Measurements from ENCODE around the gene TRMT2A. TPM values are rescaled to one million over a fixed set of nuclear protein-coding genes. Genes with fewer than 3 reads are reported as not detected.

TRMT2A gene
- total RNA-seq, 1 donor from 2014 or later: 24.3 TPM

DNA sequence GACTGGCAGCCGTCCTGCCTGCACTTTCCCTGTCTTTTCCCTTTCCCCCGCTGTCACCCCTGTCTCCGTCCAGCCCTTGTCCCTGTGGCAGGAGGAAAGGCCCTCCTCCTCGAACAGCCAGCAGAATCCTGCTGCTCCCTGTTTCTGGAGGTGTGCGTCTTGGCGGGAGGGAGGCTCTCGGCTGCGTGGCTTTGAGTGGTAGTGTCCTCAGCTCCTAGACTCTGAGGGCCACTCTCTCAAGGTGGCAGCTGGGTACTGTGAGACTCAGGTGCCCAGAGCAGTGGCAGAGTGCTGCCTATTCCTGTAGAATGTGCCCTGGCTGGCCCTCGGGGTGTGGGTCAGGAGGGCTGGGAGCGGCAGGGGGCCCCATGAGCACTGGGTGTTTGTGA, 10.2 kb downstream of the TRMT2A start:
- TF ChIP-seq CTCF (IDR thresholded peaks at IDR 0.05) (no peak), EZH2phosphoT487 (IDR thresholded peaks at IDR 0.05) (no peak), EZH2 (IDR thresholded peaks at IDR 0.05) (no peak)
- H3K36me3 ChIP-seq: peaks cover 8% of the 10 kb centered on the region
- Mint-ChIP-seq H3K4me3 (no peak overlapping the region), H3K9me3 (no peaks in the 10 kb centered on the region), H3K27ac (no peak overlapping the region), H3K27me3 (ENCODE audit: insufficient read depth, low read depth) (peaks cover 8% of the 10 kb centered on the region), H3K36me3 (peaks cover 19% of the 10 kb centered on the region), H3K4me1 (no peaks in the 10 kb centered on the region)
- no peak overlapping the region for H3K9ac ChIP-seq
- H3K4me3 ChIP-seq: no peak overlapping the region
- no peaks in the 10 kb centered on the region for H3K27me3 ChIP-seq
- H3K4me1 ChIP-seq: no peaks in the 10 kb centered on the region
- H3K79me2 ChIP-seq (ENCODE audit: low read depth): peaks cover 31% of the 10 kb centered on the region
- no peaks in the 10 kb centered on the region for H3K9me3 ChIP-seq (ENCODE audit: low read depth)
- H4K20me1 ChIP-seq (ENCODE audit: low read depth): peaks cover 69% of the 10 kb centered on the region
- H3F3A ChIP-seq (ENCODE audit: low read depth): peaks cover 34% of the 10 kb centered on the region
- H2AFZ ChIP-seq (replicated peaks): no peak overlapping the region
- no peak overlapping the region for H3K27ac ChIP-seq
- no peak overlapping the region for H3K4me2 ChIP-seq
- no peak for DNase-seq (ENCODE audit: low spot score)

DNA sequence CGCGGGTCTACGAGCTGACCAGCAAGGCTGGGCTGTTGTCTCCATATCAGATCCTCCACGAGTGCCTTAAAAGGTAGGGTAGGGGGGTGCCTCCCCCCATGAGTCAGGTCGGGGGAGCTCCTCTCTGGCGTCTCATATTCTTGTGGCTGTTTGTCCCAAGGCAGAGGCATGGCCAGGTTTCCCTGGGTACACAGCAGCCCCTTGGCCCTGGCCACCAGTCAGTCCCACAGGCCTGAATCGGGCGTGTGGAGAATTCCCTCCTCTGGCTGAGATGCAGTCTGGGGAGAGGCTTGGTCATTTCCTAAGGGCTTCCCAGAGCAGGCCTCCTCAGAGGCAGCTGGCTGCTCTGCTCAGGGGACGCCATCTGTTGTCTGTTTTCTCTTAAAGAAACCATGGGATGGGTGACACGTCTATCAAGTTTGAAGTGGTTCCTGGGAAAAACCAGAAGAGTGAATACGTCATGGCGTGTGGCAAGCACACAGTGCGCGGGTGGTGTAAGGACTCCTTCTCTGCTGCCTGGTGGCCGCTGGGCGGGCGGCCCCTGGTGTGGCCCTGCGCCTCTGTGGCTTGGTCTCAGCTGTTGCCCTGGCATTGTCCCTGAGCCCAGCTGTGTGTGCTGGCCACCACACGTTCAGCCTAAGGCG, 10.7 kb downstream of the TRMT2A start:
- Histone ChIP-seq H3K79me2 (ENCODE audit: low read depth) (peaks cover 36% of the 10 kb centered on the region), H3K4me2 (no peak overlapping the region), H3K9ac (no peak overlapping the region), H2AFZ (replicated peaks) (no peak overlapping the region), H3K36me3 (peaks cover 8% of the 10 kb centered on the region), H3F3A (ENCODE audit: low read depth) (peaks cover 29% of the 10 kb centered on the region), H3K9me3 (ENCODE audit: low read depth) (no peaks in the 10 kb centered on the region), H3K4me3 (no peak overlapping the region), H4K20me1 (ENCODE audit: low read depth) (peaks cover 67% of the 10 kb centered on the region), H3K4me1 (no peaks in the 10 kb centered on the region), H3K27me3 (no peaks in the 10 kb centered on the region), H3K27ac (no peak overlapping the region)
- Mint-ChIP-seq H3K4me3 (no peak overlapping the region), H3K4me1 (no peaks in the 10 kb centered on the region), H3K27me3 (ENCODE audit: insufficient read depth, low read depth) (peaks cover 8% of the 10 kb centered on the region), H3K27ac (no peak overlapping the region), H3K9me3 (no peaks in the 10 kb centered on the region), H3K36me3 (peaks cover 20% of the 10 kb centered on the region)
- no peak for TF ChIP-seq EZH2phosphoT487 (IDR thresholded peaks at IDR 0.05)
- no peak for TF ChIP-seq EZH2 (IDR thresholded peaks at IDR 0.05)
- no peak for TF ChIP-seq CTCF (IDR thresholded peaks at IDR 0.05)
- DNase-seq (ENCODE audit: low spot score): no peak

DNA sequence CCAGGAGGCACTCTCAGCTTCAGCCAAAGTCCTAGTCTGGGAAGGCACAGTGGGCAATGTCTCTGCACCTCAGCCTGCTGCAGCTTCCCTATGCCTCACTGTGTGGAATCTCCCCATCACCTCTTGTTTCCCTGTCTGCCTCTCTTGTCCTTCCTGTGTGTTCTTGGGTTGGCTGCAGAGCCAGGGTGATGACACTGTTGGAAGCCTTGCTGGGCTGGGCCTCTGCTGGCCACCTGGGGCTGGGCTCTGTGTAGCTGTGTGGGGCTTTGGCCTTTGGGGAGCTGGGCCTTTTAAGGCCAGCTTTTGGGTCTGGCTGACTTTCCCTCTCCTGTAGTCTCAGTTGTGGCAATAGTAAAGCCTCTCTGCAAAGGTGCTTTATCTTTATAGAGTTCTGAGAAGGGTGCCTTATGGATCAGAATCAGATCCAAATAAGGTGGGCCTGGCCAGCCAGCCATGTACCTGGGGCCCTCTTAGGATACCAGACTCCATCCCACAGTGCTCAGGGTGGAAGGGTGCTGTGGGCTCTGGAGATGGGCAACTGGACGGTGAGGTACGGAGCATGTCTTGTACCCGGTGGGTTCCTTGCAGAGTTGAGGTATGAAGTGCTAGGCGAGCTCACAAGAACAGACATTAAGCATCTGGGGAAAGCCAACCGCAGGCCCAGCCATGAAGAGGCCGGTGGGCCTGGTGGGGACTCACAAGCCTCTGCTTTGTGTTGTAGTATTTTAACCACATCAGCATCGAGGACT, 11.4 kb downstream of the TRMT2A start:
- no peak overlapping the region for H3K27ac Mint-ChIP-seq
- Histone ChIP-seq H3K79me2 (ENCODE audit: low read depth) (peaks cover 42% of the 10 kb centered on the region), H3K27ac (no peak overlapping the region), H3F3A (ENCODE audit: low read depth) (peaks cover 22% of the 10 kb centered on the region), H3K27me3 (no peaks in the 10 kb centered on the region), H3K36me3 (peaks cover 8% of the 10 kb centered on the region), H3K4me1 (no peaks in the 10 kb centered on the region), H3K9ac (no peak overlapping the region), H2AFZ (replicated peaks) (no peak overlapping the region), H3K4me3 (no peak overlapping the region), H4K20me1 (ENCODE audit: low read depth) (peaks cover 66% of the 10 kb centered on the region), H3K9me3 (ENCODE audit: low read depth) (no peaks in the 10 kb centered on the region), H3K4me2 (no peak overlapping the region)
- no peaks in the 10 kb centered on the region for H3K9me3 Mint-ChIP-seq
- peaks cover 6% of the 10 kb centered on the region for H3K27me3 Mint-ChIP-seq (ENCODE audit: insufficient read depth, low read depth)
- no peak overlapping the region for H3K4me3 Mint-ChIP-seq
- no peak for DNase-seq (ENCODE audit: low spot score)
- H3K36me3 Mint-ChIP-seq: peaks cover 23% of the 10 kb centered on the region
- TF ChIP-seq CTCF (IDR thresholded peaks at IDR 0.05) (no peak), EZH2phosphoT487 (IDR thresholded peaks at IDR 0.05) (no peak), EZH2 (IDR thresholded peaks at IDR 0.05) (no peak)
- no peaks in the 10 kb centered on the region for H3K4me1 Mint-ChIP-seq
